Urothelium cell line (cell line): ENCODE data around the gene SPAG17.

Experiments used
- DNase-seq: peaks from one replicate; pipeline ENCODE4 v3.0.0; 2011; ENCODE audit warnings: low spot score, mixed read lengths
- FAIRE-seq: peaks from 2 replicates; lab custom pipeline; 2011; peaks lifted over from hg19 to GRCh38; lab: Jason Lieb, UNC

SPAG17 gene

GRCh38 chr1:118122234-118123004 is 62.6 kb downstream of the SPAG17 start:
- FAIRE-seq: no peak
- DNase-seq: no peak

GRCh38 chr1:118118873-118119463 is 66.1 kb downstream of the SPAG17 start:
- DNase-seq: no peak
- no peak for FAIRE-seq

DNA sequence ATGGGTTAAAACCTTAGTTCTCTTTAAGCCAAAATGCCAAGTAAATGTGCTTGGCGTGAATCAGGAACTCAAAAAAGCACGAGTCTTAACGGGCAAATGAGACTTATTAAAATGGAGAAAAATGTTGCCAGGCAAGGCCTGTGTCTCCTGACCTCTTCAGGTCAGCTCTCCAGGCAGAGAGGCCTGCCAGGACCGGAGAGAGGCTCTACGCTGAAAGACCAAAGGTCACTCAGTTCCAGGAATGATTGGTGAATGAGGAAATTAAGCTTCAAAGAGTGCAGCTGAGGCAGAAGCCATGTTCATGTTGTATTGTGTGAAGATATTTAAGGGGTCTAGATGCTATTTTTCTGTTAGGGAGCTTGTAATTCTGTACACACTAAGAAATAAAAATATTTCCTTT is 66.6 kb downstream of the SPAG17 start:
- no peak for FAIRE-seq
- no peak for DNase-seq

DNA sequence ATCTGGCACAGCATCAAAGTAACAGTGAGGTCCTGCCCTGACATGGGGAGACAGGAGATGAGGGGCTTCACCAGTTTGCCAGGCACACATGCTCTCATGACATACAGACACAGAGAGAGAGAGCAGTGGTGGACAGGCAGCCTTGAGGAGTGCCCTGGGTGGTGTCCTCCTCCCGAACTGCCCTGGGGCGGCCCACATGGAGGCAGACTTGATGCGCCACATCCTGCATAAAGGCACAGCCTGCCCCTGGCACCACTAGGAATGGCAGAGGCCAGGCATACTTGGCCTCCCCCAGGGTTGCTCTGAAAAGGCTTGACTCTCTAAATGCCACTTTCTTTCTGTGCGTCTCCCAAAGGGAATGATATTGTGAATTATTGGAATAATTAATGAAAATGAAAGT is 67.5 kb downstream of the SPAG17 start:
- no peak for FAIRE-seq
- no peak for DNase-seq

GRCh38 chr1:118116909-118117308 is 68.1 kb downstream of the SPAG17 start:
- FAIRE-seq: no peak
- DNase-seq: no peak

DNA sequence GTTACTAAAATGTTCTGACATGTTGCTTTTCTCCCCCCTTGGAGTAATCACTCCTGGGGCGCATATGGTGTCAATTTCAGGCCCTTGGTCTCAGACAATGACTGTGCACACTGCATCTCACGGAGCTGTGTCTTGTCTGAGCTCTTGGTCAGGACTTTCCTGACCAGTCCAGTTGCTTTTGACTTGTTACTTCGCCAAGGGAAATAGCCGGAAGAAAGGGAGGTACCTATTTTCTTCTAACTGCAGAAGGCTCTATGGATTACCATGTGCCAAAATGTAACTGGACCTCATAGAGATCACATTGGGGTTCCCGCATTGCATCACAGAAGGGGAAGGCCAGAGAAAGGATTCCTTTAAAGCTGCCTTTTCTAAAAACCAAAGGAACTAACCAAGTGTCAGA is 68.6 kb downstream of the SPAG17 start:
- FAIRE-seq: no peak
- DNase-seq: no peak

GRCh38 chr1:118115567-118116295 is 69.3 kb downstream of the SPAG17 start:
- FAIRE-seq: no peak
- peak; percentile 48 for DNase-seq

DNA sequence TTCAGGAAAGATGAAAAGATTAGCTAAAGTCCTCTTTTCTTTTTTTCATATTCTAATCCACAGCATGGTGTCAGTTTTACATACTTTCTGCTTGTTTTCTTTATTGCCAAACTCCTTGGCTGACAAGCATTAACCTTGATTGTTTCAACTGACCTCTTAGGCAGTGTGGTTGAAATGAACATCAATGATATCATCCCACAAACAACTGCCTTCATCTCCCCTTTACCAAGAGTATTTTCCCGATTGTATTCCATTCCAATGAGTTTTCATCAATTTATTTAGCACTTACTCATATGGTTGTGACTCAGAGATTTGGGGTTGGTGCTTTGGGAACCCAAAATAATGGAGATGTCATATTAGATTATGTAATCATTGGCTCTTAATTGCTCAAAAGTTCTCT is 71.8 kb downstream of the SPAG17 start:
- DNase-seq: peak; percentile 32
- peak; percentile 69 for FAIRE-seq

DNA sequence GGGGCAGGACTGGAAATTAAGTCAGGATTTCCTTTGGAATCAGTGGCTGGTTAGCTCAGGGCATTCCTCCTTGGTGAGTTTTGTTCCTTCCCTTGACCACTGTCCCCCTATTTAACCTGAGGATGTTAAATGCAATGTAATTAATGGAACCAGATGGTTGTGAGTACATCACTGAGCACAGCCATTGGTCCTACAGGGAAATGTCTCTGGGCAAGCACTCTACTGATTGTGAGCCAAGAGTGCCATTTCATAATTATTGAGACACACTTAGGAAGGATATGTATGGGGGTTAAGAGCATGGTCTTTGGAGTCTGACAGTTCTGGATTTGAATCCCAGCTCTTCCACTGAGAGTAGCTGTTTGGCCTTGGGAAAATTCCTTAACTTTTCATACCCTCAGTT is 74.4 kb downstream of the SPAG17 start:
- no peak for DNase-seq
- no peak for FAIRE-seq

DNA sequence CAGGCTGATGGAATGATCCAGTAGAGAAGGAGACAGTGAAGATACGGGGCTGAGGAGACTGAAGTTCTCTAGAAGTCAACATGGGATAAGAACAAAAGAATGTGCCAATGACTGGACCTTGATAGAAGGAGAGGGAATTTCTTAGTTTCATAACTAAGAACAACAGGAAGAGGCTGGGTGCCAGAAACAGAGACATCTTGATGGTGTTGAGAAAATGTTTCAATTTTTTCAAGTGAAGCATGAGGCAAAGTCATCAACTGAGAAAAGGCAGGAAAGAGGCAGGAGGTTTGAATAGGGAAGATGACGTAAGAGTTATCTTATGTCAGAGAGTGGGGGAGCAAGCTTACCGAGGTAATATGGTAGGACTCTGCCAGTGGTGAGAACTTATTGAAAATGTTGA is 80.1 kb downstream of the SPAG17 start:
- FAIRE-seq (no peak), DNase-seq (no peak)

GRCh38 chr1:118102445-118102844 is 82.6 kb downstream of the SPAG17 start:
- FAIRE-seq: no peak

GRCh38 chr1:118101999-118102398 is 83.0 kb downstream of the SPAG17 start:
- DNase-seq: no peak
- FAIRE-seq: no peak

More at GRCh38 chr1:118102445-118102844, 82.6 kb downstream of the SPAG17 start:
- DNase-seq: no peak

- no peak for FAIRE-seq
- peak; percentile 62 for DNase-seq
Observed at GRCh38 chr1:118101515-118101844, 83.5 kb downstream of the SPAG17 start.

GRCh38 chr1:118100686-118101514 is 84.1 kb downstream of the SPAG17 start:
- FAIRE-seq (no peak), DNase-seq (no peak)

GRCh38 chr1:118099686-118100085 is 85.3 kb downstream of the SPAG17 start:
- DNase-seq: no peak
- no peak for FAIRE-seq

DNA sequence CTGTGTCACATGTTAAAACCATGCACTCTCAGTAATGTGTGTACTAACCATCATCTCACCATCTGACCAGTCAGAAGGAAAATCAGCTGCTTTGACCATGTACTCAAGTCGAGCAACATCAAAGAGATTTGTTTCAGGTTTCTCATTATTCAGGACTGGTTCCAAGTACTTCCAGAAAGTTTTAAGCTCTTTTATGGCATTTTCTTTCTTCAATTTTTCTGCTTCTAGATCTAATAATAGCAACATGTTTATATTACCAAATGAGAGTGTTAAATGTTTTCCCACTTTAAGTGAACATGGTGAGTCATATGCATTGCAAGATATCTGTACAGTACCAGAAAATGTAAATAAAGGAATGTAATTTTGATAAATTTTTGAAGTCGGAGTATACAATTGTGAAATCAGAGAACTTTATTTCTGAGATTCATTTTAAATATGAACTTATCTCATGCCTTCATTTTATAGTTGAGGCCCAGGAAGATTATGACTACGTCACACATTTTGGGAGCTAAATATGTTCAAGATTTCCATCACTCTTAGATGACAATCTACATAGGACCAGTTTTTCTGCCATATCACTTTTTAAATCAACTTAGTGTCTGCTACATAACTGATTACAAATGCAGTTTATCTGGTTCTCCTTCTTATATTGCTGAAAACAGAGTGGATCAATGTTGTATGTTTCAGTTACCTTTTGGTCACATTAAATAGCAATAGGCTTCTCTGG is 87.2 kb downstream of the SPAG17 start:
- DNase-seq (no peak), FAIRE-seq (no peak)

DNA sequence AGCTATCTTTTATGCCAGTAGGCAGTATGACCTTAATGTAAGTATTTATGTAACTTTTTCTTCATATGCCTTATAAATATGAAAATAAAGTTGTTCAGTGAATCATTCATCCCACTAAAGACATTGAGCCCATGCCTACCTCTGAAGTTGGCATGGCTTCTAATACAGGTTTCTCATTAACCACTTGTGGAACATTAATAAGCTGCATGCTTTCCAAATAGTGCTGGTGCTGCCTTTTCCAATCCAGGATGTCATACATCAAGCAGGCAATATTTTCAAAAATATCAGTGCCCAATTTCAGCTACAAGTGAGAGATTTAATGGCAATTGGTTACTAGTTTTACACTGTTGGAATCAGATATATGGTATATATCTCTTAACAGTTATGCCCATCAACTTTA is 92.0 kb downstream of the SPAG17 start:
- FAIRE-seq: no peak
- no peak for DNase-seq

DNA sequence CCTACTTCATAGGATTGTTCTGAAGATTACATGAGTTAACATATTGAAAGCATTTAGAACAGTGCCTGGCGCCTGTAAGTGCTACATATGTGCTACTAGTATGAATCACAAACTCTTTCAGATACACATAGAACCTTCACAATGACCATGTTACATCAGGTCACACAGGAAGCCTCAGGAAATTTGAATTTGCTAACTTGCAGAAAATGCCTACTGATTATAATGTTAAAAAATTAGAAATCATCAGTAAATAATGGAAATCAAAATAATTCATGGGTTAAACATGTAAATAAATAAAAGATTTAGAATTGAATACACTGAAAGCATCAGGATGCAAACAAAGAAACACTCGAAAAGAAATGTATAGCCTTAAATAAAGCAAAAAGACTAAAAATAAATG is 94.9 kb downstream of the SPAG17 start:
- FAIRE-seq: no peak
- no peak for DNase-seq

GRCh38 chr1:118085365-118085764 is 99.7 kb downstream of the SPAG17 start:
- FAIRE-seq (no peak), DNase-seq (no peak)

DNA sequence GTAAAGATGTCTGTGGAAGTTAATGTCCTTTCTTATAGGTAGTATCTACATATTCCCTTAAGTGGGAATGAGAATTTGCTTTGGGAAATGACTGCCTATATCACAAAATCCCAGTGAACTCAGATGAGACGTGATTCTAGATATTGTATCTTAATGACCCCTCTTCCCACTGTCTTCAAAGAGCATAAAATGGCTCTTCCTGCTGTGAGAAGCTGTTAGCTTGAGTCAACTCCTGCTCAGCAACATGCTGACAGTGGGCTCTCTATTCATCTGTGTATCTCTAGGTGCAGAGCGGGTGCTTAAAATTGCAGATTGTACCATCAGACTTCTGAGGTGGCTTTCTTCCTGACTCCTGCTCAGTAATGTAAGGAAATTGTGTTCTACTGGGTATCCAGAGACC is 100.6 kb downstream of the SPAG17 start:
- FAIRE-seq: no peak
- no peak for DNase-seq

DNA sequence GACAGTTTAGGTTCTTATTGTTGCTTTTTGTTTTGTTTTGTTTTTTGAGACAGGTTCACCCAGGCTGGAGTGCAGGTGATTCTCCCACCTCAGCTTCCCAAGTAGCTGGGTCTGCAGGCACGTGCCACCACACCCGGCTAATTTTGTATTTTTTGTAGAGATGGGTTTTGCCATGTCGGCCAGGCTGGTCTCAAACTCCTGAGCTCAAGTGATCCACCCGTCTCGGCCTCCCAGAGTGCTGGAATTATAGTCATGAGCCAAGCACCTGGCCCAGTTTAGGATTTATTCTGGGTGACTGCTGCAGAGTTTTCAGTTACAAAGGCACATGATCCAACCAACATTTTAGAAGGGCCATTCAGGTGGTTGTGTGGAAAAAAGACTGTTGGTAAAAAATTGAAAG is 102.0 kb downstream of the SPAG17 start:
- FAIRE-seq (no peak), DNase-seq (no peak)
